ENCODE data around the gene CEACAM19.
"Not testable (repeated sequence)": the region's sequence is repeated elsewhere in the genome, so short reads cannot be mapped to it uniquely, and the experiment has no call there.

CEACAM19 gene, protein sequence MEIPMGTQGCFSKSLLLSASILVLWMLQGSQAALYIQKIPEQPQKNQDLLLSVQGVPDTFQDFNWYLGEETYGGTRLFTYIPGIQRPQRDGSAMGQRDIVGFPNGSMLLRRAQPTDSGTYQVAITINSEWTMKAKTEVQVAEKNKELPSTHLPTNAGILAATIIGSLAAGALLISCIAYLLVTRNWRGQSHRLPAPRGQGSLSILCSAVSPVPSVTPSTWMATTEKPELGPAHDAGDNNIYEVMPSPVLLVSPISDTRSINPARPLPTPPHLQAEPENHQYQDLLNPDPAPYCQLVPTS

GRCh38 chr19:44671400-44671799 is at the start of gene CEACAM19:
Gene CEACAM19, plus strand, starts transcription at chr19:44671482. Its CDS starts 450 bp downstream, at chr19:44671932.
- DNase-seq (ENCODE audit: low read depth in 3 of 3) = no peak

DNA sequence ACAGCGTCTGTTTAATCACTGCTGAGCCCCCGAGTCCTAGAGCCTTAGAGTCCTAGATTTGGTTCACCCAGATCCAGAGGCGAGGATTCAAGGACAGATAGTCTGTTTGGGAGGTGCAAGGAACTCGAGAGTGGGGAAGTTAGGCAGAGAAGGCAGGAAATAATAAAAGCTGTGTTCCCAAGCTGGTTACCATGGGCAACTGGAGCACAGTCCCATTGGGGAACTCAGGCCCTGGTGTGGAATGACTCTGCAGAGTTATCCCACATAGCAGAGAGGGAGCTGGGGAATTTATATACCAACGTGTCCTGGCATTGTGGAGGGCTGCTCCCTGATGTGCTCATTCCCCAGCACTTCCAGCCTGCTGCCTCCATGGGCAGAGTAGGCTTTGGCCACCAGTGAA is 48.2 kb upstream of the CEACAM19 start:
- DNase-seq (ENCODE audit: low read depth in 3 of 3) = no peak

DNA sequence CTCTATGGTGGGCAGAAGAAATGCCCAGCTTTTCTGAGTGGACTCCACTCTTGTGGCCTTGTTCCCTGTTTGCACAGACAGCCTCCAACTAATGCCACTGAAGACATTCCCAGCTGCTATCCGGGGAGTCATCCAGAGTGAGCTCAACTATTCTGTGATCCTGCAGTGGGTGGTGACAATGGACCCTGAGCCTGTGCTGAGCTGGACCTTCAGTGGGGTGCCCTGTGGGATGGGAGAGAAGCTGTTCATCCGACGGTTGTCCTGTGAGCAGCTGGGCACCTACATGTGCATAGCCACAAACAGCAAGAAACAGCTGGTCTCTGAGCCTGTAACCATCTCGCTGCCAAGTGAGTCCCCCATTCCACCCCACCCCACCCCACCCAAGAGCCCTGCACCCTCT is 47.7 kb upstream of the CEACAM19 start:
- DNase-seq (ENCODE audit: low read depth in 3 of 3) = no peak

- DNase-seq (ENCODE audit: low read depth in 3 of 3) = no peak
These were observed 46.4 kb upstream of the CEACAM19 start for GRCh38 chr19:44624840-44625354.

- not testable (repeated sequence) for DNase-seq (ENCODE audit: low read depth in 3 of 3)
These were observed 45.6 kb upstream of the CEACAM19 start for GRCh38 chr19:44625637-44626036.

- DNase-seq (ENCODE audit: low read depth in 3 of 3) = no peak
These were observed 45.1 kb upstream of the CEACAM19 start for GRCh38 chr19:44626048-44626624.

GRCh38 chr19:44627631-44628030 is 43.7 kb upstream of the CEACAM19 start:
- DNase-seq (ENCODE audit: low read depth in 3 of 3) = no peak

- DNase-seq (ENCODE audit: low read depth in 3 of 3) = no peak
These were observed 42.5 kb upstream of the CEACAM19 start for GRCh38 chr19:44628793-44629192.

DNA sequence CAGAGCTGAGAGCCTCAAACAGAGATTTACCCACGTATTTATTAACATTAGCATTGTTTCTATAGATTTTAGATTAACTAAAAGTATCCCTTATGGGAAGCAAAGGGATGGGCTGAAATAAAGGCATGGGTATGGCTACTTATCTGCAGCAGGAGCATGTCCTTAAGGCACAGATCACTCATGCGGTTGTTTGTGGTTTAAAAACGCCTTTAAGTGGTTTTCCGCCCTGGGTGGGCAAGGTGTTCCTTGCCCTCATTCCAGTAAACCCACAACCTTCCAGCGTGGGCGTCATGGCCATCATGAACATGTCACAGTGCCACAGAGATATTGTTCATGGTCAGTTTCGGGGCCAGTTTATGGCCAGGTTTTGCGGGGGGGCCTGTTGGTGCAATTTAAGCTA is 39.7 kb upstream of the CEACAM19 start:
- DNase-seq (ENCODE audit: low read depth in 3 of 3) = not testable (repeated sequence)

DNA sequence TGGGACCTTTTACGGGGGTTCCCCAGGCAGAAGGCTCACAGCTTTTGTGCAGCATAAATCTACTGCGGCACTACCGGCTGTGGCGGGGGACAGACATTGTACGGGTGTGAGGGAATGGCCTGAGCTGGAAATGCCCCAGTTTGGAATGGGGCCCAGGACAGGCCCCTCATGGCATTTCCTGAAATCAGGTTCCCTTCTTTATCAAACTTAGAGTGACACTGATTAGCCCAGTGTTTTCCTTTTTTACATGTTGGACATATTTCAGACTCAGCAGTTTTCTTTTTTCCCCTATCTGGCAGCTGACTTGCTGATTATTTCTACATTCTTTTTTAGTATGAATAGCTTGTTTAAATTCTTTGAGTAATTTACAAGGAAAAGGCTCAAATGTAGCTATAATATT is 37.2 kb upstream of the CEACAM19 start:
- DNase-seq (ENCODE audit: low read depth in 3 of 3) = not testable (repeated sequence)

DNA sequence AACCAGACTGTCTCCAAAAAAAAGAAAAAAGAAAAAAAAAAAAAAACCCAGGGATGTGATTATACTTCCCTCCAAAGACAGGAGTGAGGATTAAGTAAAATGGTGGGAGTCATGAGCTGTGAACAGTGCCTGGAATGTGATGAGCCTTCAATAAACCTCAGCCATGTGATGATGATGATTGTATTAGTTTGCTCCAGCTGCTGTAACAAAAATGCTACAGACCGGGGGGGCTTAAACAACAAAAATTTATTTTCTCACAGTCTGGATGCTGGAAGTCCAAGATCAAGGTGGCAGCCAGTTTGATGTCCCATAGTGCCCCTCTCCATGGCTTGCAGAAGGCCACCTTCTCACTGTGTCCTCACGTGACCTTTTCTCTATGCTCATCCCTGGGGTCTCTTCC is 36.5 kb upstream of the CEACAM19 start:
- DNase-seq (ENCODE audit: low read depth in 3 of 3) = no peak

GRCh38 chr19:44635581-44636438 is 35.5 kb upstream of the CEACAM19 start:
- DNase-seq (ENCODE audit: low read depth in 3 of 3) = no peak

- DNase-seq (ENCODE audit: low read depth in 3 of 3) = no peak
These were observed 34.6 kb upstream of the CEACAM19 start for GRCh38 chr19:44636439-44637389.

DNA sequence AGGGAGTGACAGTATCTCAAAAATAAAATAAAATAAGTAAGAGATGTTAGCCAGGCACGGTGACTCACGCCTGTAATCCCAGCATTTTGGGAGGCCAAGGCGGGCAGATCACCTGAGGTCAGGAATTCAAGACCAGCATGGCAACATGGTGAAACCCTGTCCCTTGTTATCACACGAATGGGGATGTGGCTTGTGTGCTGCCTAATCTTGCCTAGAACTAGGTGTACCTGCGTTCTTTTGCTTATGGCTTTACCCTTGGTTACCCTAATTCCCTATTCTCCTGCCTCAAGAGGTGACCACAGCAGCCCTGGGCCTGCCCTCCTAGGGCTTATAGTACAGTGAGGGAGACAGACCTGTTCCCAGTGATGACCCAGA is 33.9 kb upstream of the CEACAM19 start:
- DNase-seq (ENCODE audit: low read depth in 3 of 3) = no peak

DNA sequence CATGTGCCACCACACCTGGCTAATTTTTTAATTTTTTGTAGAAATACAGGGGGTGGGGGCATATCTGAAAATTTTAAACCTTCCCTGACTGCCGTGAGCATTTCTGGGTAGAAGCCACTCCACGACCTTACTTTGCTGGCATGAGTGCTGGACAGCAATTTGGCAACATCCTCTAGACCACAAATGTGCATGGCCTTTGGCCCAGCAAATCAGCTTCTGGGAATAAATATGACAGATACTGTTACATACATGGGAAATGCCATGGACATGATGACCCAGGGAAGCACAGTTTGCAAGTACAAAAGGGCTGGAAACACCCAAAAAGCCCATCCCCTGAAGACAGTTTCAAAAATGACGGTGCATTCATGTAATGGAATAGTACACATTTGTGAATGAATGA is 30.8 kb upstream of the CEACAM19 start:
- DNase-seq (ENCODE audit: low read depth in 3 of 3) = no peak

GRCh38 chr19:44641501-44642265 is 29.6 kb upstream of the CEACAM19 start:
- DNase-seq (ENCODE audit: low read depth in 3 of 3) = no peak

- no peak for DNase-seq (ENCODE audit: low read depth in 3 of 3)
These were observed 28.9 kb upstream of the CEACAM19 start for GRCh38 chr19:44642377-44642776.

GRCh38 chr19:44643605-44644401 is 27.5 kb upstream of the CEACAM19 start, which contains the start of gene PVR:
Gene PVR, plus strand, starts transcription at chr19:44643910. Its CDS starts 187 bp downstream, at chr19:44644097.
- peak in 1 of 3 experiments; percentile 64 for DNase-seq (ENCODE audit: low read depth in 3 of 3)

GRCh38 chr19:44644402-44645016 is 26.8 kb upstream of the CEACAM19 start:
- DNase-seq (ENCODE audit: low read depth in 3 of 3) = no peak

All from stimulated activated CD4-positive, alpha-beta T cell treated with anti-CD3 and anti-CD28 coated beads, TNF-alpha, amount 100 ng/mL, for 24 hours (primary cell).